HEK293 (cell line): ENCODE results near the gene FAM89B.

Experiments used
- CTCF ChIA-PET: fragments of 350-600 bp; formaldehyde crosslinking; extraction: SDS; loops from one replicate; lab custom pipeline; 2021; ENCODE audit warnings: antibody characterized with exemption; lab: Yijun Ruan, JAX
- POLR2A ChIA-PET: fragments of 300-600 bp; formaldehyde crosslinking; extraction: SDS; loops from one replicate; lab custom pipeline; 2020; ENCODE audit warnings: antibody characterized with exemption, inconsistent platforms; lab: Yijun Ruan, JAX
- H3K27ac ChIP-seq: fragments of 200-500 bp; sonication (Bioruptor generic); 2 replicates; pipeline ENCODE4 v1.5.1; 2014; ENCODE audit warnings: low read depth, low read length, control low read depth, inconsistent platforms; ENCODE audit errors: extremely low read depth
- H3K36me3 ChIP-seq, 2 experiments: fragments of 200-500 bp in 1 of 2; sonication (Bioruptor generic) in 1 of 2; 1 replicate in 1 of 2; 2 replicates in 1 of 2; pipeline ENCODE4 v1.5.1; 2014 to 2017; ENCODE audit warnings: inconsistent platforms in 2 of 2, low read length in 2 of 2; ENCODE audit not compliant: control insufficient read depth in 2 of 2, insufficient read depth in 1 of 2
- H3K4me1 ChIP-seq: fragments of 200-500 bp; sonication (Bioruptor generic); 2 replicates; pipeline ENCODE4 v1.5.1; 2014; ENCODE audit warnings: mild to moderate bottlenecking, low read length, inconsistent platforms; ENCODE audit not compliant: control insufficient read depth, insufficient read depth
- H3K4me3 ChIP-seq: 2 replicates; pipeline ENCODE4 v1.5.1; 2011; ENCODE audit warnings: low read depth, mild to moderate bottlenecking, control low read depth, low read length, moderate library complexity
- H3K9me3 ChIP-seq: fragments of 200-500 bp; sonication (Bioruptor generic); 2 replicates; pipeline ENCODE4 v1.5.1; 2014; ENCODE audit warnings: low read depth, low read length, inconsistent platforms; ENCODE audit not compliant: control insufficient read depth, insufficient read depth
- BCL11B ChIP-seq: fragments of 450-650 bp; formaldehyde crosslinking; IDR thresholded peaks from 2 replicates; pipeline ENCODE4 v1.5.1; 2016; ENCODE audit warnings: low read depth, missing biosample characterization, missing genetic modification characterization
- CTCF ChIP-seq: fragments of 450-650 bp; formaldehyde crosslinking; IDR thresholded peaks from 2 replicates; pipeline ENCODE4 v1.5.1; 2016; ENCODE audit warnings: missing biosample characterization, missing genetic modification characterization
- GLIS1 ChIP-seq: fragments of 450-650 bp; formaldehyde crosslinking; IDR thresholded peaks from 2 replicates; pipeline ENCODE4 v1.5.1; 2016; ENCODE audit warnings: missing biosample characterization, missing genetic modification characterization
- GLIS2 ChIP-seq: fragments of 450-650 bp; formaldehyde crosslinking; IDR thresholded peaks from 2 replicates; pipeline ENCODE4 v1.5.1; 2016; ENCODE audit warnings: missing biosample characterization, missing genetic modification characterization
- HOXC10 ChIP-seq: sonication (generic); formaldehyde crosslinking; IDR thresholded peaks from 2 replicates; pipeline ENCODE4 v1.8.1; 2023; ENCODE audit warnings: mild to moderate bottlenecking, missing genetic modification reagents
- KLF1 ChIP-seq: fragments of 450-650 bp; formaldehyde crosslinking; IDR thresholded peaks from 2 replicates; pipeline ENCODE4 v1.5.1; 2016; ENCODE audit warnings: missing biosample characterization, missing genetic modification characterization
- MZF1 ChIP-seq: fragments of 450-650 bp; formaldehyde crosslinking; IDR thresholded peaks from 2 replicates; pipeline ENCODE4 v1.5.1; 2017; ENCODE audit warnings: missing biosample characterization, missing genetic modification characterization, borderline replicate concordance
- PRDM4 ChIP-seq: fragments of 450-650 bp; formaldehyde crosslinking; IDR thresholded peaks from 2 replicates; pipeline ENCODE4 v1.5.1; 2017; ENCODE audit warnings: missing biosample characterization, missing genetic modification characterization
- REST ChIP-seq: fragments of 450-650 bp; formaldehyde crosslinking; IDR thresholded peaks from 2 replicates; pipeline ENCODE4 v1.5.1; 2016; ENCODE audit warnings: missing biosample characterization, missing genetic modification characterization
- ZFP69B ChIP-seq: fragments of 450-650 bp; formaldehyde crosslinking; IDR thresholded peaks from 2 replicates; pipeline ENCODE4 v1.5.1; 2016; ENCODE audit warnings: missing biosample characterization, missing genetic modification characterization
- ZIC2 ChIP-seq: fragments of 450-650 bp; formaldehyde crosslinking; IDR thresholded peaks from 2 replicates; pipeline ENCODE4 v1.5.1; 2016; ENCODE audit warnings: missing biosample characterization, missing genetic modification characterization
- ZNF175 ChIP-seq: fragments of 450-650 bp; formaldehyde crosslinking; IDR thresholded peaks from 2 replicates; pipeline ENCODE4 v1.5.1; 2016; ENCODE audit warnings: missing biosample characterization, missing genetic modification characterization
- ZNF248 ChIP-seq: fragments of 450-650 bp; formaldehyde crosslinking; IDR thresholded peaks from 2 replicates; pipeline ENCODE4 v1.5.1; 2017; ENCODE audit warnings: missing biosample characterization, missing genetic modification characterization
- ZSCAN30 ChIP-seq: fragments of 450-650 bp; IDR thresholded peaks from 2 replicates; pipeline ENCODE4 v1.5.1; 2018; ENCODE audit warnings: missing biosample characterization, mild to moderate bottlenecking, missing genetic modification characterization, moderate library complexity
- TF ChIP-seq, protein P1 (sequence below): fragments of 450-650 bp; formaldehyde crosslinking; IDR thresholded peaks from 2 replicates; pipeline ENCODE4 v1.5.1; 2016; ENCODE audit warnings: missing biosample characterization, missing genetic modification characterization

FAM89B gene

GRCh38 chr11:65586676-65587075 lies 14.3 kb downstream of the FAM89B start (continued):
- no peak for TF ChIP-seq HOXC10 (CRISPR knock-in tag)
- TF ChIP-seq ZNF248 (tag by site-specific recombination), result no peak
- TF ChIP-seq, protein P1, sequence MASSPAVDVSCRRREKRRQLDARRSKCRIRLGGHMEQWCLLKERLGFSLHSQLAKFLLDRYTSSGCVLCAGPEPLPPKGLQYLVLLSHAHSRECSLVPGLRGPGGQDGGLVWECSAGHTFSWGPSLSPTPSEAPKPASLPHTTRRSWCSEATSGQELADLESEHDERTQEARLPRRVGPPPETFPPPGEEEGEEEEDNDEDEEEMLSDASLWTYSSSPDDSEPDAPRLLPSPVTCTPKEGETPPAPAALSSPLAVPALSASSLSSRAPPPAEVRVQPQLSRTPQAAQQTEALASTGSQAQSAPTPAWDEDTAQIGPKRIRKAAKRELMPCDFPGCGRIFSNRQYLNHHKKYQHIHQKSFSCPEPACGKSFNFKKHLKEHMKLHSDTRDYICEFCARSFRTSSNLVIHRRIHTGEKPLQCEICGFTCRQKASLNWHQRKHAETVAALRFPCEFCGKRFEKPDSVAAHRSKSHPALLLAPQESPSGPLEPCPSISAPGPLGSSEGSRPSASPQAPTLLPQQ (tag by site-specific recombination), result peak; percentile 76
- peak; percentile 75 for TF ChIP-seq ZFP69B (tag by site-specific recombination)
- TF ChIP-seq REST (tag by site-specific recombination), result no peak

DNA sequence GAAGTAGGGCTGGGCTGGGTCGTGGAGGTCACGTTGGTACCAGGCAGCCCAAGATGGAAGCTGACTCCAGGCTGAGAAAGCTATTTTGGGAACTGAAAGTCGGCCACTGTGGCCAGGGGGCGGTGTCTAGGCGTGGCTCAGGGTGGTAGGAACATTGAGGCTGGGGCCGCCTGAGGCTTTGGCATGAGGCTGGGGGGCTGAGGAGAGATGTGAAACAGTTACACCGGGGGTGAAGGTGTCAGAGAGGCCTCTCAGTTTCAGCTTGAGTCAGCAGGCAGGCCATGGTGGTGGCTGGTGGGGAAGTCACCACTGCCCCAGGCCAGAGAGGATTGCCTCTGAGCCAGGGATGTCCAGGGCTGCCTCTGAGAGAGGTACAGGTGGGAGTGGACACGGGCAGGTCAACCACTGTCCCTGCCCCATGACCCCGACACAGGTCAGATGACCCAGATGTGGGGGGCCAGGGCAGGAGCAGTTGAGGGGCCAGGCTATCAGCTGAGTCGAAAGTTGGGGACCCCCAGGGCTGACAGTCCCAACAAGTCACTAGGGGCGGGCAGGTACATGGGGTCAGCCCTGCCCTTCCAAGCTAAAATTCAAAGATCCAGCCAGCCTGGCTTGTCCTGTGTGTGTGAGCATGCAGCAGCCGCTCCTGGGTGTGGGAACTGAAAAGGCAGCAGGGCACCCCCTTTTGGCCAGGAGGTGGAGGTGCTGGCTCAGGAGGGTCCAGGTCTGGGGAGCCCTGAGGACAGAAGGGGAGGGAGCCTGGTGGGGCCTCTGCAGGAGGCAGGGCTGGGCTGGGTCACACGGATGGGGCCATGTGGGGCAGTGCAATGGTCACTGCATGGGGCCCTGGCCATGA lies 16.1 kb downstream of the FAM89B start:
- H3K36me3 ChIP-seq, result peaks cover 0 to 3% of the 10 kb centered on the region in 2 experiments; a peak in 1 of 3 replicates
- CTCF ChIA-PET, result interaction anchor here (0.6 to 4.4 kb wide), 14 partner anchors 12 to 529 kb away, joined by 3 to 28 read pairs (median 4); partner anchors contain the start of genes EHBP1L1 and FAM89B
- TF ChIP-seq GLIS2, result peak; percentile 51; the same call in 1 of the 2 replicates
- peak; percentile 35; the same call in 1 of the 2 replicates for TF ChIP-seq CTCF
- peak; percentile 78 for TF ChIP-seq GLIS1
- no peak for TF ChIP-seq PRDM4 (tag by site-specific recombination)
- TF ChIP-seq ZIC2, result peak; percentile 36; the same call in 1 of the 2 replicates
- no peak for TF ChIP-seq ZNF175 (tag by site-specific recombination)
- peak; percentile 41; the same call in 1 of the 2 replicates for TF ChIP-seq BCL11B (tag by site-specific recombination)
- no peak for TF ChIP-seq KLF1
- 0 out of 2 replicates have a peak, but pooled peaks have one; percentile 25 for TF ChIP-seq ZSCAN30 (tag by site-specific recombination)
- TF ChIP-seq MZF1, result no peak
- H3K4me3 ChIP-seq, result no peak overlapping the region
- POLR2A ChIA-PET, result interaction anchor here (1.3 to 1.5 kb wide), 2 partner anchors 16 to 26 kb away, joined by 5 to 6 read pairs; partner anchors contain the start of gene FAM89B
- no peaks in the 10 kb centered on the region for H3K9me3 ChIP-seq
- no peaks in the 10 kb centered on the region for H3K4me1 ChIP-seq
- H3K27ac ChIP-seq, result no peak overlapping the region
